ENCODE measurements around the gene NLE1.

The NLE1 gene

GRCh38 chr17:35149941-35150340, 7.8 kb upstream of the NLE1 start:
- Histone ChIP-seq H3K36me3 (ENCODE audit: control insufficient read depth in 2 of 2, insufficient read depth in 2 of 2, low read length in 2 of 2) (no peaks in the 10 kb centered on the region), H3K4me1 (ENCODE audit: control insufficient read depth in 2 of 2, insufficient read depth in 2 of 2, low read length in 2 of 2) (no peaks in the 10 kb centered on the region), H3K27ac (ENCODE audit: low read depth in 2 of 2, low read length in 2 of 2) (no peak overlapping the region), H3K9me3 (ENCODE audit: control insufficient read depth in 2 of 2, low read length in 2 of 2) (no peaks in the 10 kb centered on the region), H3K9ac (ENCODE audit: low read depth in 1 of 2, low read length in 2 of 2) (no peak overlapping the region), H3K27me3 (ENCODE audit: control insufficient read depth in 2 of 2, insufficient read depth in 2 of 2, low read length in 2 of 2) (no peaks in the 10 kb centered on the region), H3K4me3 (ENCODE audit: low read length in 2 of 2) (no peak overlapping the region)

- no peaks in the 10 kb centered on the region for H3K27me3 ChIP-seq (ENCODE audit: control insufficient read depth in 2 of 2, insufficient read depth in 2 of 2, low read length in 2 of 2)
- no peaks in the 10 kb centered on the region for H3K36me3 ChIP-seq (ENCODE audit: control insufficient read depth in 2 of 2, insufficient read depth in 2 of 2, low read length in 2 of 2)
- H3K4me1 ChIP-seq (ENCODE audit: control insufficient read depth in 2 of 2, insufficient read depth in 2 of 2, low read length in 2 of 2) = no peaks in the 10 kb centered on the region
- H3K27ac ChIP-seq (ENCODE audit: low read depth in 2 of 2, low read length in 2 of 2) = no peak overlapping the region
- H3K9ac ChIP-seq (ENCODE audit: low read depth in 1 of 2, low read length in 2 of 2) = no peak overlapping the region
- H3K9me3 ChIP-seq (ENCODE audit: control insufficient read depth in 2 of 2, low read length in 2 of 2) = no peaks in the 10 kb centered on the region
- H3K4me3 ChIP-seq (ENCODE audit: low read length in 2 of 2) = no peak overlapping the region
These were observed 6.0 kb upstream of the NLE1 start for GRCh38 chr17:35148144-35148543.

GRCh38 chr17:35147375-35147905, 5.3 kb upstream of the NLE1 start, which contains the start of gene UNC45B:
UNC45B (plus strand) TSS chr17:35147817; CDS start chr17:35148264, 447 bp downstream.
- H3K4me1 ChIP-seq (ENCODE audit: control insufficient read depth in 2 of 2, insufficient read depth in 2 of 2, low read length in 2 of 2) = no peaks in the 10 kb centered on the region
- H3K9me3 ChIP-seq (ENCODE audit: control insufficient read depth in 2 of 2, low read length in 2 of 2) = no peaks in the 10 kb centered on the region
- H3K9ac ChIP-seq (ENCODE audit: low read depth in 1 of 2, low read length in 2 of 2) = no peak within 1 kb of the TSS
- no peaks in the 10 kb centered on the region for H3K36me3 ChIP-seq (ENCODE audit: control insufficient read depth in 2 of 2, insufficient read depth in 2 of 2, low read length in 2 of 2)
- H3K27me3 ChIP-seq (ENCODE audit: control insufficient read depth in 2 of 2, insufficient read depth in 2 of 2, low read length in 2 of 2) = no peaks in the 10 kb centered on the region
- H3K27ac ChIP-seq (ENCODE audit: low read depth in 2 of 2, low read length in 2 of 2) = no peak within 1 kb of the TSS
- no peak within 1 kb of the TSS for H3K4me3 ChIP-seq (ENCODE audit: low read length in 2 of 2)

GRCh38 chr17:35146214-35146833, 4.2 kb upstream of the NLE1 start:
- H3K4me1 ChIP-seq (ENCODE audit: control insufficient read depth in 2 of 2, insufficient read depth in 2 of 2, low read length in 2 of 2) = peaks cover 3% of the 10 kb centered on the region in 2 donors

GRCh38 chr17:35144840-35145239, 2.7 kb upstream of the NLE1 start:
- H3K4me3 ChIP-seq (ENCODE audit: low read length in 2 of 2) = no peak overlapping the region
- H3K9ac ChIP-seq (ENCODE audit: low read depth in 1 of 2, low read length in 2 of 2) = no peak overlapping the region
- no peaks in the 10 kb centered on the region for H3K9me3 ChIP-seq (ENCODE audit: control insufficient read depth in 2 of 2, low read length in 2 of 2)
- H3K36me3 ChIP-seq (ENCODE audit: control insufficient read depth in 2 of 2, insufficient read depth in 2 of 2, low read length in 2 of 2) = no peaks in the 10 kb centered on the region
- no peak overlapping the region for H3K27ac ChIP-seq (ENCODE audit: low read depth in 2 of 2, low read length in 2 of 2)
- no peaks in the 10 kb centered on the region for H3K27me3 ChIP-seq (ENCODE audit: control insufficient read depth in 2 of 2, insufficient read depth in 2 of 2, low read length in 2 of 2)
- H3K4me1 ChIP-seq (ENCODE audit: control insufficient read depth in 2 of 2, insufficient read depth in 2 of 2, low read length in 2 of 2) = peaks cover 3% of the 10 kb centered on the region in 2 donors

More at GRCh38 chr17:35146214-35146833, 4.2 kb upstream of the NLE1 start:
- Histone ChIP-seq H3K4me3 (ENCODE audit: low read length in 2 of 2) (no peak overlapping the region), H3K9me3 (ENCODE audit: control insufficient read depth in 2 of 2, low read length in 2 of 2) (no peaks in the 10 kb centered on the region), H3K27ac (ENCODE audit: low read depth in 2 of 2, low read length in 2 of 2) (no peak overlapping the region), H3K36me3 (ENCODE audit: control insufficient read depth in 2 of 2, insufficient read depth in 2 of 2, low read length in 2 of 2) (no peaks in the 10 kb centered on the region), H3K9ac (ENCODE audit: low read depth in 1 of 2, low read length in 2 of 2) (no peak overlapping the region), H3K27me3 (ENCODE audit: control insufficient read depth in 2 of 2, insufficient read depth in 2 of 2, low read length in 2 of 2) (no peaks in the 10 kb centered on the region)

GRCh38 chr17:35142467-35142796, 329 bp upstream of the NLE1 start:
- H3K4me1 ChIP-seq (ENCODE audit: control insufficient read depth in 2 of 2, insufficient read depth in 2 of 2, low read length in 2 of 2) = peaks cover 3% of the 10 kb centered on the region in 2 donors

GRCh38 chr17:35138218-35138617, 3.9 kb downstream of the NLE1 start:
- Histone ChIP-seq H3K27me3 (ENCODE audit: control insufficient read depth in 2 of 2, insufficient read depth in 2 of 2, low read length in 2 of 2) (no peaks in the 10 kb centered on the region), H3K4me3 (ENCODE audit: low read length in 2 of 2) (no peak overlapping the region), H3K9me3 (ENCODE audit: control insufficient read depth in 2 of 2, low read length in 2 of 2) (no peaks in the 10 kb centered on the region), H3K9ac (ENCODE audit: low read depth in 1 of 2, low read length in 2 of 2) (no peak overlapping the region), H3K36me3 (ENCODE audit: control insufficient read depth in 2 of 2, insufficient read depth in 2 of 2, low read length in 2 of 2) (peaks cover 37 to 45% of the 10 kb centered on the region in 2 donors), H3K4me1 (ENCODE audit: control insufficient read depth in 2 of 2, insufficient read depth in 2 of 2, low read length in 2 of 2) (peaks cover 3% of the 10 kb centered on the region in 2 donors), H3K27ac (ENCODE audit: low read depth in 2 of 2, low read length in 2 of 2) (no peak overlapping the region)

More at GRCh38 chr17:35142467-35142796, 329 bp upstream of the NLE1 start:
- H3K9me3 ChIP-seq (ENCODE audit: control insufficient read depth in 2 of 2, low read length in 2 of 2) = no peaks in the 10 kb centered on the region
- H3K27me3 ChIP-seq (ENCODE audit: control insufficient read depth in 2 of 2, insufficient read depth in 2 of 2, low read length in 2 of 2) = no peaks in the 10 kb centered on the region
- no peak overlapping the region for H3K27ac ChIP-seq (ENCODE audit: low read depth in 2 of 2, low read length in 2 of 2)
- no peak overlapping the region for H3K9ac ChIP-seq (ENCODE audit: low read depth in 1 of 2, low read length in 2 of 2)
- peak overlapping the region; percentile 77 to 93 for H3K4me3 ChIP-seq (ENCODE audit: low read length in 2 of 2)
- peaks cover 3 to 7% of the 10 kb centered on the region in 2 donors for H3K36me3 ChIP-seq (ENCODE audit: control insufficient read depth in 2 of 2, insufficient read depth in 2 of 2, low read length in 2 of 2)

GRCh38 chr17:35135322-35135721, 6.8 kb downstream of the NLE1 start:
- H3K9ac ChIP-seq (ENCODE audit: low read depth in 1 of 2, low read length in 2 of 2) = no peak overlapping the region
- peaks cover 0 to 2% of the 10 kb centered on the region in 2 donors for H3K4me1 ChIP-seq (ENCODE audit: control insufficient read depth in 2 of 2, insufficient read depth in 2 of 2, low read length in 2 of 2)
- no peak overlapping the region for H3K4me3 ChIP-seq (ENCODE audit: low read length in 2 of 2)
- H3K9me3 ChIP-seq (ENCODE audit: control insufficient read depth in 2 of 2, low read length in 2 of 2) = no peaks in the 10 kb centered on the region
- H3K27me3 ChIP-seq (ENCODE audit: control insufficient read depth in 2 of 2, insufficient read depth in 2 of 2, low read length in 2 of 2) = no peaks in the 10 kb centered on the region
- no peak overlapping the region for H3K27ac ChIP-seq (ENCODE audit: low read depth in 2 of 2, low read length in 2 of 2)
- H3K36me3 ChIP-seq (ENCODE audit: control insufficient read depth in 2 of 2, insufficient read depth in 2 of 2, low read length in 2 of 2) = peaks cover 45 to 66% of the 10 kb centered on the region in 2 donors

GRCh38 chr17:35132816-35133550, 9.1 kb downstream of the NLE1 start:
- Histone ChIP-seq H3K27ac (ENCODE audit: low read depth in 2 of 2, low read length in 2 of 2) (no peak overlapping the region), H3K27me3 (ENCODE audit: control insufficient read depth in 2 of 2, insufficient read depth in 2 of 2, low read length in 2 of 2) (no peaks in the 10 kb centered on the region), H3K36me3 (ENCODE audit: control insufficient read depth in 2 of 2, insufficient read depth in 2 of 2, low read length in 2 of 2) (peaks cover 38 to 63% of the 10 kb centered on the region in 2 donors), H3K9me3 (ENCODE audit: control insufficient read depth in 2 of 2, low read length in 2 of 2) (no peaks in the 10 kb centered on the region), H3K9ac (ENCODE audit: low read depth in 1 of 2, low read length in 2 of 2) (no peak overlapping the region), H3K4me3 (ENCODE audit: low read length in 2 of 2) (no peak overlapping the region), H3K4me1 (ENCODE audit: control insufficient read depth in 2 of 2, insufficient read depth in 2 of 2, low read length in 2 of 2) (peaks cover 0 to 2% of the 10 kb centered on the region in 2 donors)

- H3K27me3 ChIP-seq (ENCODE audit: control insufficient read depth in 2 of 2, insufficient read depth in 2 of 2, low read length in 2 of 2) = no peaks in the 10 kb centered on the region
- no peak overlapping the region for H3K27ac ChIP-seq (ENCODE audit: low read depth in 2 of 2, low read length in 2 of 2)
- no peak overlapping the region for H3K9ac ChIP-seq (ENCODE audit: low read depth in 1 of 2, low read length in 2 of 2)
- H3K9me3 ChIP-seq (ENCODE audit: control insufficient read depth in 2 of 2, low read length in 2 of 2) = no peaks in the 10 kb centered on the region
- H3K4me3 ChIP-seq (ENCODE audit: low read length in 2 of 2) = no peak overlapping the region
- H3K36me3 ChIP-seq (ENCODE audit: control insufficient read depth in 2 of 2, insufficient read depth in 2 of 2, low read length in 2 of 2) = peaks cover 35 to 59% of the 10 kb centered on the region in 2 donors
- H3K4me1 ChIP-seq (ENCODE audit: control insufficient read depth in 2 of 2, insufficient read depth in 2 of 2, low read length in 2 of 2) = peaks cover 0 to 2% of the 10 kb centered on the region in 2 donors
These were observed 10.0 kb downstream of the NLE1 start for GRCh38 chr17:35132099-35132498.
